MCF 10A (cell line): Measurements from ENCODE around the gene NINJ2. TPM values are rescaled to one million over a fixed set of nuclear protein-coding genes. Genes with fewer than 3 reads are reported as not detected.

Experiments used
- BruUV-seq: library from RNA; stranded (reverse); fragments of 400-500 nt; replicated peaks from 2 replicates; lab custom pipeline; 2021; lab: Mats Ljungman, UMichigan
- CTCF ChIA-PET: fragments of 300-600 bp; sonication (Branson Sonifier 250); formaldehyde crosslinking; extraction: SDS; loops from one replicate; lab custom pipeline; 2021; ENCODE audit warnings: antibody characterized with exemption, inconsistent platforms; lab: Yijun Ruan, JAX
- POLR2A ChIA-PET: fragments of 300-600, 350-650 bp; sonication (Branson Sonifier 250); formaldehyde crosslinking; extraction: SDS; loops from one replicate; lab custom pipeline; 2020; ENCODE audit warnings: antibody characterized with exemption, inconsistent platforms; lab: Yijun Ruan, JAX
- DNase-seq: peaks from one replicate; pipeline ENCODE4 v3.0.0-alpha.2; 2018; ENCODE audit not compliant: unreplicated experiment
- H3K27ac Mint-ChIP-seq: one replicate; pipeline ENCODE4 v1.8.0; 2022; ENCODE audit warnings: mild to moderate bottlenecking, low read depth, mixed read lengths; ENCODE audit not compliant: unreplicated experiment
- H3K27me3 Mint-ChIP-seq: one replicate; pipeline ENCODE4 v1.8.0; 2022; ENCODE audit warnings: mixed read lengths; ENCODE audit not compliant: insufficient read depth, unreplicated experiment
- H3K36me3 Mint-ChIP-seq: one replicate; pipeline ENCODE4 v1.8.0; 2022; ENCODE audit warnings: mild to moderate bottlenecking, moderate library complexity, mixed read lengths; ENCODE audit not compliant: insufficient read depth, unreplicated experiment
- H3K4me1 Mint-ChIP-seq: one replicate; pipeline ENCODE4 v1.8.0; 2022; ENCODE audit warnings: mixed read lengths; ENCODE audit not compliant: insufficient read depth, unreplicated experiment
- H3K4me3 Mint-ChIP-seq: one replicate; pipeline ENCODE4 v1.8.0; 2022; ENCODE audit warnings: mild to moderate bottlenecking, moderate library complexity, mixed read lengths; ENCODE audit not compliant: unreplicated experiment
- H3K9me3 Mint-ChIP-seq: one replicate; pipeline ENCODE4 v1.8.0; 2022; ENCODE audit warnings: mixed read lengths; ENCODE audit not compliant: unreplicated experiment
- CTCF ChIP-seq: fragments of 200-600 bp; IDR thresholded peaks from one replicate; pipeline ENCODE4 v1.8.0; 2022; ENCODE audit warnings: antibody characterized with exemption, mild to moderate bottlenecking; ENCODE audit not compliant: unreplicated experiment
- intact Hi-C: fragments of 100-400 bp; cut with micrococcal nuclease; formaldehyde crosslinking; loops from 2 replicates; pipeline ENCODE4 v1.14.1; 2022
- total RNA-seq: library from RNA; stranded (reverse); gene quantifications from 2 replicates; pipeline ENCODE4 v1.2.3, GENCODE V29; 2022

The NINJ2 gene
- total RNA-seq, 1 experiment from 2014 or later = not detected

GRCh38 chr12:575948-576614 is 87.2 kb downstream of the NINJ2 start:
- H3K27ac Mint-ChIP-seq = peak overlapping the region; percentile 91
- POLR2A ChIA-PET = interaction anchor here (0.6 to 15.3 kb wide), 22 partner anchors 21 to 1016 kb away, joined by 3 to 336 read pairs (median 4); partner anchors contain the start of genes RAD52 and WNK1
- peak overlapping the region; percentile 35 for H3K4me3 Mint-ChIP-seq
- H3K36me3 Mint-ChIP-seq = peaks cover 7% of the 10 kb centered on the region
- peak; percentile 99 for TF ChIP-seq CTCF
- no peaks in the 10 kb centered on the region for H3K27me3 Mint-ChIP-seq
- no peaks in the 10 kb centered on the region for H3K9me3 Mint-ChIP-seq
- DNase-seq = peak; percentile 78
- H3K4me1 Mint-ChIP-seq = peaks cover 44% of the 10 kb centered on the region
- CTCF ChIA-PET = interaction anchor here (0.5 to 5.6 kb wide), 29 partner anchors 10 to 1109 kb away, joined by 3 to 100 read pairs (median 4); partner anchors contain the start of gene WNK1
- intact Hi-C loops = loop anchor here (1.0 to 10.0 kb wide), 3 partner anchors 175 to 539 kb away; no protein-coding TSS in a partner anchor
- BruUV-seq = no TSS peak

GRCh38 chr12:575129-575502 is 88.1 kb downstream of the NINJ2 start:
- Mint-ChIP-seq H3K27me3 (no peaks in the 10 kb centered on the region), H3K4me1 (peaks cover 47% of the 10 kb centered on the region), H3K36me3 (peaks cover 7% of the 10 kb centered on the region), H3K27ac (peak overlapping the region; percentile 91), H3K4me3 (no peak overlapping the region), H3K9me3 (no peaks in the 10 kb centered on the region)
- DNase-seq = peak; percentile 38
- ChIA-PET POLR2A (interaction anchor here (0.6 to 15.3 kb wide), 20 partner anchors 23 to 542 kb away, joined by 3 to 336 read pairs (median 4); partner anchors contain the start of genes RAD52 and WNK1), CTCF (interaction anchor here (0.5 to 5.6 kb wide), 27 partner anchors 9 to 1001 kb away, joined by 3 to 100 read pairs (median 4); partner anchors contain the start of gene WNK1)
- intact Hi-C loops = loop anchor here (10.0 kb wide), 1 partner anchor 540 kb away; no protein-coding TSS in a partner anchor
- TF ChIP-seq CTCF = no peak
- no TSS peak for BruUV-seq

DNA sequence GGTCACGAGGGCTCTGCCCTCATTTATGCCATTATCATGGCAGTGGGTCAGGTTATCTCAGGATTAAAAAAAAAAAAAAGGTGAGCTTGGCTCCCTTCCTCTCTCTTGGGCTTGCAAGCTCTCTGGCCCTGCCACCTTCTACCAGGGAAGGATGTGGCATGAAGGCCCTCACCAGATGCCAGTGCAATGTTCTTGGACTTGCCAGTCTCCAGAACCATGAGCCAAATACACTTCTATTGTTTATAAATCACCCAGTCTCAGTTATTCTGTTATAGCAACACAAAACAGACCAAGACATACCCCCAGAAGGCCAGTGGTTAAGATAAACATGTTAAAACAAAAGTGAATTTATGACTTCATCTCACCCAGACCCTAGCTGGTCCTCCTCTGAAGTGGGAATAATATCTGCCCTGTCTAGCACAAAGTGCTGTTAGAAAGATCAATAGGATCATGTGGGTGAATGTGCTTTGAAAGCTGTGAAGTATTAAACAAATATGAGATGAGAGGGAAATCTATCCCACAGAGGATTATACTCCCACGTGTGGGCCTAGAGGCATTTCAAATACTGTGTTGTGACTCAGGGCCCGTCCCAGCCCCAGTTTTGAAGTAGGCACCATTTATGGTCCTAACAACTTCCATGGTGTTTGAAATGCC is 88.6 kb downstream of the NINJ2 start:
- peak; percentile 35 for DNase-seq
- peaks cover 7% of the 10 kb centered on the region for H3K36me3 Mint-ChIP-seq
- peak overlapping the region; percentile 91 for H3K27ac Mint-ChIP-seq
- ChIA-PET POLR2A (interaction anchor here (0.6 to 15.3 kb wide), 16 partner anchors 23 to 542 kb away, joined by 3 to 336 read pairs (median 6); partner anchors contain the start of genes RAD52 and WNK1), CTCF (interaction anchor here (0.6 to 5.6 kb wide), 16 partner anchors 9 to 241 kb away, joined by 3 to 100 read pairs (median 4); partner anchors contain the start of gene WNK1)
- no peaks in the 10 kb centered on the region for H3K9me3 Mint-ChIP-seq
- H3K4me3 Mint-ChIP-seq = no peak overlapping the region
- TF ChIP-seq CTCF = no peak
- H3K27me3 Mint-ChIP-seq = no peaks in the 10 kb centered on the region
- no TSS peak for BruUV-seq
- intact Hi-C loops = loop anchor here (5.0 to 10.0 kb wide), 2 partner anchors 418 to 540 kb away; partner anchors contain the start of gene ERC1
- H3K4me1 Mint-ChIP-seq = peaks cover 45% of the 10 kb centered on the region
